IMR-90 (cell line): ENCODE measurements around the gene AFF2. TPM values are rescaled to one million over a fixed set of nuclear protein-coding genes. Genes with fewer than 3 reads are reported as not detected.

Experiments used
- ATAC-seq: fragments of 200-7000 bp; cut with Tn5 transposase; 2 replicates; pipeline ENCODE4 v1.9.1; 2020; ENCODE audit warnings: low read depth, mild to moderate bottlenecking, moderate library complexity
- BruUV-seq: library from RNA; stranded (reverse); fragments of 400-500 nt; replicated peaks from 2 replicates; lab custom pipeline; 2021; lab: Mats Ljungman, UMichigan
- CTCF ChIA-PET: fragments of 300-600 bp; formaldehyde crosslinking; extraction: SDS; loops from one replicate; lab custom pipeline; 2021; ENCODE audit warnings: antibody characterized with exemption; lab: Yijun Ruan, JAX
- POLR2A ChIA-PET: fragments of 300-600 bp; sonication (Branson Sonifier 250); formaldehyde crosslinking; loops from one replicate; lab custom pipeline; 2022; ENCODE audit warnings: antibody characterized with exemption; ENCODE audit not compliant: unreplicated experiment; lab: Charles Lee
- DNase-seq: peaks from one replicate; pipeline ENCODE4 v3.0.0; 2013
- H2AFZ ChIP-seq: replicated peaks from 2 replicates; pipeline ENCODE3; 2013; ENCODE audit warnings: low read length, mild to moderate bottlenecking; ENCODE audit not compliant: poor library complexity
- H2AK5ac ChIP-seq: 2 replicates; pipeline ENCODE4 v1.6.1; 2013; ENCODE audit warnings: low read depth, low read length, inconsistent platforms
- H2AK9ac ChIP-seq: replicated peaks from 2 replicates; pipeline ENCODE3; 2013; ENCODE audit warnings: mild to moderate bottlenecking, low read depth, low read length, moderate library complexity; ENCODE audit not compliant: poor library complexity
- H2BK120ac ChIP-seq: 2 replicates; pipeline ENCODE4 v1.6.1; 2013; ENCODE audit warnings: low read depth, low read length, inconsistent platforms
- H2BK15ac ChIP-seq: 3 replicates; pipeline ENCODE4 v1.6.1; 2013; ENCODE audit warnings: low read depth, low read length, inconsistent platforms
- H2BK20ac ChIP-seq: 2 replicates; pipeline ENCODE4 v1.6.1; 2013; ENCODE audit warnings: low read depth, mild to moderate bottlenecking, inconsistent platforms, low read length, moderate library complexity
- H2BK5ac ChIP-seq: 2 replicates; pipeline ENCODE4 v1.6.1; 2013; ENCODE audit warnings: mild to moderate bottlenecking, low read depth, low read length, inconsistent platforms; ENCODE audit not compliant: poor library complexity, severe bottlenecking
- H3K14ac ChIP-seq: replicated peaks from 2 replicates; pipeline ENCODE4 v1.6.1; 2013; ENCODE audit warnings: low read depth, low read length, inconsistent platforms
- H3K18ac ChIP-seq: 2 replicates; pipeline ENCODE4 v1.6.1; 2013; ENCODE audit warnings: low read depth, low read length, control low read depth
- H3K23ac ChIP-seq: 2 replicates; pipeline ENCODE4 v1.6.1; 2013; ENCODE audit warnings: low read depth, low read length, inconsistent platforms
- H3K27ac ChIP-seq: 2 replicates; pipeline ENCODE4 v1.5.1; 2013; ENCODE audit warnings: mild to moderate bottlenecking, control low read depth, low read length; ENCODE audit not compliant: insufficient read depth
- H3K27me3 ChIP-seq: 2 replicates; pipeline ENCODE4 v1.6.1; 2013; ENCODE audit warnings: low read length; ENCODE audit not compliant: control insufficient read depth, insufficient read depth
- H3K36me3 ChIP-seq: 2 replicates; pipeline ENCODE4 v1.6.1; 2013; ENCODE audit warnings: low read length, mixed read lengths; ENCODE audit not compliant: control insufficient read depth, insufficient read depth
- H3K4ac ChIP-seq: 2 replicates; pipeline ENCODE4 v1.6.1; 2013; ENCODE audit warnings: low read depth, low read length, inconsistent platforms
- H3K4me1 ChIP-seq: 2 replicates; pipeline ENCODE4 v1.6.1; 2013; ENCODE audit warnings: low read length, mixed read lengths; ENCODE audit not compliant: control insufficient read depth, insufficient read depth
- H3K4me2 ChIP-seq: 2 replicates; pipeline ENCODE4 v1.6.1; 2013; ENCODE audit warnings: low read depth, mild to moderate bottlenecking, control low read depth, low read length, moderate library complexity
- H3K4me3 ChIP-seq: 2 replicates; pipeline ENCODE4 v1.5.1; 2013; ENCODE audit warnings: low read depth, mild to moderate bottlenecking, control low read depth, low read length, moderate library complexity; ENCODE audit not compliant: insufficient read depth
- H3K56ac ChIP-seq: 2 replicates; pipeline ENCODE4 v1.6.1; 2013; ENCODE audit warnings: low read length, inconsistent platforms; ENCODE audit not compliant: insufficient read depth; ENCODE audit errors: extremely low read depth
- H3K79me1 ChIP-seq, 2 experiments: 2 replicates each; pipeline ENCODE4 v1.6.1; 2013; ENCODE audit warnings: low read length in 2 of 2, inconsistent platforms in 1 of 2, low read depth in 1 of 2
- H3K9ac ChIP-seq: 2 replicates; pipeline ENCODE4 v1.6.1; 2013; ENCODE audit warnings: low read depth, low read length, control low read depth
- H3K9me1 ChIP-seq: 2 replicates; pipeline ENCODE4 v1.6.1; 2013; ENCODE audit warnings: low read length, inconsistent platforms; ENCODE audit not compliant: insufficient read depth
- H3K9me3 ChIP-seq: 2 replicates; pipeline ENCODE4 v1.6.1; 2013; ENCODE audit warnings: low read length; ENCODE audit not compliant: control insufficient read depth, insufficient read depth
- H4K20me1 ChIP-seq: 2 replicates; pipeline ENCODE4 v1.6.1; 2013; ENCODE audit warnings: low read length, inconsistent platforms; ENCODE audit not compliant: insufficient read depth
- H4K5ac ChIP-seq: 2 replicates; pipeline ENCODE4 v1.6.1; 2013; ENCODE audit warnings: mild to moderate bottlenecking, low read depth, low read length, control low read depth
- H4K8ac ChIP-seq, 2 experiments: 2 replicates each; pipeline ENCODE4 v1.6.1; 2013; ENCODE audit warnings: low read depth in 2 of 2, low read length in 2 of 2, control low read depth in 1 of 2, inconsistent platforms in 1 of 2
- H4K91ac ChIP-seq: 2 replicates; pipeline ENCODE4 v1.6.1; 2013; ENCODE audit warnings: low read depth, low read length, inconsistent platforms; ENCODE audit not compliant: insufficient read depth
- BHLHE40 ChIP-seq: fragments of 150-350 bp; IDR thresholded peaks from 2 replicates; pipeline ENCODE4 v1.6.1; 2016; ENCODE audit warnings: mild to moderate bottlenecking, low read depth, low read length
- FOS ChIP-seq: fragments of 150-350 bp; IDR thresholded peaks from 2 replicates; pipeline ENCODE4 v1.6.1; 2016; ENCODE audit warnings: low read depth, low read length
- MAFK ChIP-seq: IDR thresholded peaks from 2 replicates; pipeline ENCODE4 v1.6.1; 2012; ENCODE audit warnings: low read depth, low read length, improper control_type of control experiment
- MXI1 ChIP-seq: IDR thresholded peaks from 2 replicates; pipeline ENCODE4 v1.6.1; 2012; ENCODE audit warnings: low read depth, mild to moderate bottlenecking, low read length, moderate library complexity, borderline replicate concordance
- POLR2A ChIP-seq: IDR thresholded peaks from 2 replicates; pipeline ENCODE4 v1.6.1; 2012; ENCODE audit warnings: mild to moderate bottlenecking, low read depth, low read length
- RAD21 ChIP-seq: IDR thresholded peaks from 2 replicates; pipeline ENCODE4 v1.6.1; 2012; ENCODE audit warnings: low read length, improper control_type of control experiment
- RCOR1 ChIP-seq: IDR thresholded peaks from 2 replicates; pipeline ENCODE4 v1.6.1; 2012; ENCODE audit warnings: mild to moderate bottlenecking, low read length, improper control_type of control experiment; ENCODE audit not compliant: insufficient replicate concordance
- RFX5 ChIP-seq: IDR thresholded peaks from 2 replicates; pipeline ENCODE4 v1.8.0; 2012; ENCODE audit warnings: low read depth, mild to moderate bottlenecking, low read length, moderate library complexity
- SMC3 ChIP-seq: fragments of 150-350 bp; IDR thresholded peaks from 2 replicates; pipeline ENCODE4 v1.6.1; 2016; ENCODE audit warnings: low read depth, mild to moderate bottlenecking, antibody characterized with exemption, low read length, moderate library complexity
- WGBS, 2 experiments: methylation state at CpG; one replicate each; pipeline versions ENCODE4 v1.1.5 to v1.1.7; 2013; ENCODE audit warnings: missing lambda C conversion rate in 2 of 2; ENCODE audit not compliant: insufficient read length in 1 of 2; ENCODE audit errors: extremely low coverage in 2 of 2; 5-methylcytosine and 5-hydroxymethylcytosine counted together
- dilution Hi-C: fragments of 300-500 bp; cut with HindIII; formaldehyde crosslinking; loops from one replicate; pipeline ENCODE4 v1.14.3; 2018; ENCODE audit warnings: low sequenced_read_pairs; ENCODE audit not compliant: unreplicated experiment
- in situ Hi-C: fragments of 300-500 bp; cut with MboI; formaldehyde crosslinking; loops from 3 replicates; pipeline ENCODE4 v1.14.3; 2019; ENCODE audit warnings: low sequenced_read_pairs, inconsistent platforms, mixed read lengths
- intact Hi-C: fragments of 100-400 bp; cut with micrococcal nuclease; formaldehyde crosslinking; loops from 2 replicates; pipeline ENCODE4 v1.10.0; 2022
- polyA plus RNA-seq, 3 experiments: library from polyadenylated mRNA; depleted of rRNA; stranded (reverse); fragments of >200 nt; gene quantifications; 2 replicates each; pipeline ENCODE4 v1.2.3, GENCODE V29; 2012; ENCODE audit warnings: low replicate concordance in 1 of 3
- total RNA-seq: library from RNA; depleted of rRNA; stranded (reverse); fragments of >200 nt; gene quantifications from 2 replicates; pipeline ENCODE4 v1.2.3, GENCODE V29; 2012
- TF ChIP-seq, protein P1 (sequence below): conservative IDR thresholded peaks from 2 replicates; pipeline ENCODE4 v1.5.1; 2012; ENCODE audit warnings: mild to moderate bottlenecking, low read depth, low read length, improper control_type of control experiment
- TF ChIP-seq, protein P2 (sequence below): fragments of 150-350 bp; IDR thresholded peaks from 2 replicates; pipeline ENCODE4 v1.6.1; 2016; ENCODE audit warnings: low read depth, mild to moderate bottlenecking, low read length, moderate library complexity, borderline replicate concordance
- TF ChIP-seq, protein P3 (sequence below): fragments of 150-350 bp; IDR thresholded peaks from 2 replicates; pipeline ENCODE4 v1.6.1; 2017; ENCODE audit warnings: mild to moderate bottlenecking, antibody characterized with exemption, low read length, low read depth

Gene AFF2
- total and polyA plus RNA-seq, 2 of the 4 experiments (the other 2 are of a cell fraction), result 0.15 to 0.72 TPM

DNA sequence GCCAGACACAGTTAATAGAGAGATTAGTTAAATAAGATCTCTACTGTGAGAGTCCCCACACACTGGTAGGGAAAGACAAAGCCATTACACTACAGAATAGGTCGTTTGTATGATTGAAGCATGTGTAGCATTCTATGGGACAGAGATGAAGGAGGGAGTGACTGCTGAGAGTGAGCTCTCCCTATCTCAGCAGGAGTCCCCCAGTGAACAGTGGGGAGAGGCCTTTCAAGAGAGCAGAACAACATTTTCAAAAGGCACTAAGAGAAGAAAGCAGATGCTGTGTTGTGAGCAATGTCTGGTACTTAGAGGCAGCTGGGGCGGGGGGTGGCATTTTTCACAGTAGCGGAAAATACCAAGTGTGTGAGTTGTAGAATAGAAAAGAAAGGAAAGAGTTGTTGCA is 413.6 kb downstream of the AFF2 start:
- no peak overlapping the region for H4K8ac ChIP-seq
- no peak overlapping the region for H3K4me2 ChIP-seq
- H3K9me3 ChIP-seq, result no peaks in the 10 kb centered on the region
- CTCF ChIA-PET, result no interaction called here
- TF ChIP-seq POLR2A (no peak), BHLHE40 (no peak), FOS (no peak), MAFK (no peak), MXI1 (no peak), RFX5 (no peak), RAD21 (no peak), RCOR1 (no peak), SMC3 (no peak)
- TF ChIP-seq, protein P1, sequence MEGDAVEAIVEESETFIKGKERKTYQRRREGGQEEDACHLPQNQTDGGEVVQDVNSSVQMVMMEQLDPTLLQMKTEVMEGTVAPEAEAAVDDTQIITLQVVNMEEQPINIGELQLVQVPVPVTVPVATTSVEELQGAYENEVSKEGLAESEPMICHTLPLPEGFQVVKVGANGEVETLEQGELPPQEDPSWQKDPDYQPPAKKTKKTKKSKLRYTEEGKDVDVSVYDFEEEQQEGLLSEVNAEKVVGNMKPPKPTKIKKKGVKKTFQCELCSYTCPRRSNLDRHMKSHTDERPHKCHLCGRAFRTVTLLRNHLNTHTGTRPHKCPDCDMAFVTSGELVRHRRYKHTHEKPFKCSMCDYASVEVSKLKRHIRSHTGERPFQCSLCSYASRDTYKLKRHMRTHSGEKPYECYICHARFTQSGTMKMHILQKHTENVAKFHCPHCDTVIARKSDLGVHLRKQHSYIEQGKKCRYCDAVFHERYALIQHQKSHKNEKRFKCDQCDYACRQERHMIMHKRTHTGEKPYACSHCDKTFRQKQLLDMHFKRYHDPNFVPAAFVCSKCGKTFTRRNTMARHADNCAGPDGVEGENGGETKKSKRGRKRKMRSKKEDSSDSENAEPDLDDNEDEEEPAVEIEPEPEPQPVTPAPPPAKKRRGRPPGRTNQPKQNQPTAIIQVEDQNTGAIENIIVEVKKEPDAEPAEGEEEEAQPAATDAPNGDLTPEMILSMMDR, result no peak
- TF ChIP-seq, protein P2, sequence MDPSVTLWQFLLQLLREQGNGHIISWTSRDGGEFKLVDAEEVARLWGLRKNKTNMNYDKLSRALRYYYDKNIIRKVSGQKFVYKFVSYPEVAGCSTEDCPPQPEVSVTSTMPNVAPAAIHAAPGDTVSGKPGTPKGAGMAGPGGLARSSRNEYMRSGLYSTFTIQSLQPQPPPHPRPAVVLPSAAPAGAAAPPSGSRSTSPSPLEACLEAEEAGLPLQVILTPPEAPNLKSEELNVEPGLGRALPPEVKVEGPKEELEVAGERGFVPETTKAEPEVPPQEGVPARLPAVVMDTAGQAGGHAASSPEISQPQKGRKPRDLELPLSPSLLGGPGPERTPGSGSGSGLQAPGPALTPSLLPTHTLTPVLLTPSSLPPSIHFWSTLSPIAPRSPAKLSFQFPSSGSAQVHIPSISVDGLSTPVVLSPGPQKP, result no peak
- TF ChIP-seq, protein P3, sequence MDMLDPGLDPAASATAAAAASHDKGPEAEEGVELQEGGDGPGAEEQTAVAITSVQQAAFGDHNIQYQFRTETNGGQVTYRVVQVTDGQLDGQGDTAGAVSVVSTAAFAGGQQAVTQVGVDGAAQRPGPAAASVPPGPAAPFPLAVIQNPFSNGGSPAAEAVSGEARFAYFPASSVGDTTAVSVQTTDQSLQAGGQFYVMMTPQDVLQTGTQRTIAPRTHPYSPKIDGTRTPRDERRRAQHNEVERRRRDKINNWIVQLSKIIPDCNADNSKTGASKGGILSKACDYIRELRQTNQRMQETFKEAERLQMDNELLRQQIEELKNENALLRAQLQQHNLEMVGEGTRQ, result no peak
- no peaks in the 10 kb centered on the region for H3K27me3 ChIP-seq
- H2BK20ac ChIP-seq, result no peak overlapping the region
- no peak overlapping the region for H3K27ac ChIP-seq
- in situ Hi-C loops (no loop called here), dilution Hi-C loops (no loop called here), intact Hi-C loops (no loop called here)
- no peaks in the 10 kb centered on the region for H3K36me3 ChIP-seq
- H3K4me1 ChIP-seq, result no peaks in the 10 kb centered on the region
- WGBS, 2 experiments, result no CpG with 5 or more reads among the region's 3 CpGs
- H2AK9ac ChIP-seq, result no peak overlapping the region
- H3K23ac ChIP-seq, result no peak overlapping the region
- ATAC-seq (no peak), DNase-seq (no peak)
- no peak overlapping the region for H2BK120ac ChIP-seq
- H2BK15ac ChIP-seq, result no peak overlapping the region
- H2BK5ac ChIP-seq, result no peak overlapping the region
- no peak overlapping the region for H3K14ac ChIP-seq
- H3K4ac ChIP-seq, result no peak overlapping the region
- H4K5ac ChIP-seq, result no peak overlapping the region
- POLR2A ChIA-PET, result no interaction called here
- no peaks in the 10 kb centered on the region for H4K20me1 ChIP-seq
- no peak overlapping the region for H3K9ac ChIP-seq
- no peak overlapping the region for H4K91ac ChIP-seq
- no peak overlapping the region for H3K56ac ChIP-seq
- H2AK5ac ChIP-seq, result no peak overlapping the region
- H3K18ac ChIP-seq, result no peak overlapping the region
- H3K79me1 ChIP-seq, result no peaks in the 10 kb centered on the region
- BruUV-seq, result no TSS peak
- H2AFZ ChIP-seq, result no peak overlapping the region
- H3K4me3 ChIP-seq, result no peak overlapping the region
- no peaks in the 10 kb centered on the region for H3K9me1 ChIP-seq
